HepG2 (cell line): ENCODE measurements around the gene PPP4C. TPM values are rescaled to one million over a fixed set of nuclear protein-coding genes. Genes with fewer than 3 reads are reported as not detected.

Experiments
- ARNTL ChIP-seq: sonication (generic); formaldehyde crosslinking; IDR thresholded peaks from 2 replicates; pipeline ENCODE4 v1.4.0; 2020; ENCODE audit warnings: mild to moderate bottlenecking, missing genetic modification reagents
- ATRX ChIP-seq: sonication (generic); formaldehyde crosslinking; IDR thresholded peaks from 2 replicates; pipeline ENCODE4 v1.4.0; 2020; ENCODE audit warnings: missing genetic modification reagents, borderline replicate concordance
- FLYWCH1 ChIP-seq: sonication (generic); formaldehyde crosslinking; IDR thresholded peaks from 2 replicates; pipeline ENCODE4 v1.8.1; 2023; ENCODE audit warnings: mild to moderate bottlenecking, missing genetic modification reagents
- GATAD2A ChIP-seq: IDR thresholded peaks from 2 replicates; pipeline ENCODE4 v1.6.1; 2016
- HOXA7 ChIP-seq: sonication (generic); formaldehyde crosslinking; IDR thresholded peaks from 2 replicates; pipeline ENCODE4 v1.8.1; 2022; ENCODE audit warnings: mild to moderate bottlenecking, missing genetic modification reagents, moderate library complexity
- MEIS1 ChIP-seq: sonication (generic); formaldehyde crosslinking; IDR thresholded peaks from 2 replicates; pipeline ENCODE4 v1.9.0; 2021; ENCODE audit warnings: mild to moderate bottlenecking, missing genetic modification reagents, moderate library complexity, borderline replicate concordance
- MTERF4 ChIP-seq: sonication (generic); formaldehyde crosslinking; IDR thresholded peaks from 2 replicates; pipeline ENCODE4 v1.8.0; 2023; ENCODE audit warnings: mild to moderate bottlenecking, missing genetic modification reagents
- PLRG1 ChIP-seq: fragments of 450-650 bp; conservative IDR thresholded peaks from 2 replicates; pipeline ENCODE4 v1.6.1; 2016
- PREB ChIP-seq: sonication (generic); formaldehyde crosslinking; IDR thresholded peaks from 2 replicates; pipeline ENCODE4 v1.4.0; 2020; ENCODE audit warnings: missing genetic modification reagents
- PRPF4 ChIP-seq: fragments of 200-400 bp; formaldehyde crosslinking; IDR thresholded peaks from 2 replicates; pipeline ENCODE4 v1.6.1; 2016; ENCODE audit warnings: low read length, low read depth; ENCODE audit not compliant: poor library complexity, severe bottlenecking
- SCMH1 ChIP-seq: sonication (generic); formaldehyde crosslinking; IDR thresholded peaks from 2 replicates; pipeline ENCODE4 v1.9.0; 2021; ENCODE audit warnings: missing genetic modification reagents, mild to moderate bottlenecking, borderline replicate concordance
- SIX4 ChIP-seq: sonication (generic); formaldehyde crosslinking; IDR thresholded peaks from 2 replicates; pipeline ENCODE4 v1.4.0; 2020; ENCODE audit warnings: missing genetic modification reagents
- TMF1 ChIP-seq: sonication (generic); formaldehyde crosslinking; IDR thresholded peaks from 2 replicates; pipeline ENCODE4 v1.8.1; 2022; ENCODE audit warnings: low read depth, missing genetic modification reagents
- ZNF281 ChIP-seq: sonication (generic); formaldehyde crosslinking; IDR thresholded peaks from 2 replicates; pipeline ENCODE4 v1.4.0; 2020; ENCODE audit warnings: missing genetic modification reagents, borderline replicate concordance
- ZNF367 ChIP-seq: sonication (generic); formaldehyde crosslinking; IDR thresholded peaks from 2 replicates; pipeline ENCODE4 v1.4.0; 2020; ENCODE audit warnings: missing genetic modification reagents, borderline replicate concordance
- ZNF572 ChIP-seq: sonication (generic); formaldehyde crosslinking; IDR thresholded peaks from 2 replicates; pipeline ENCODE4 v1.5.1; 2020; ENCODE audit warnings: mild to moderate bottlenecking, missing genetic modification reagents
- ZNF580 ChIP-seq: IDR thresholded peaks from 2 replicates; pipeline ENCODE4 v1.6.1; 2016; ENCODE audit warnings: low read depth, borderline replicate concordance
- ZNF839 ChIP-seq: sonication (generic); formaldehyde crosslinking; IDR thresholded peaks from 2 replicates; pipeline ENCODE4 v1.4.0; 2020; ENCODE audit warnings: missing genetic modification reagents, mild to moderate bottlenecking, borderline replicate concordance
- ZNF879 ChIP-seq: sonication (generic); formaldehyde crosslinking; IDR thresholded peaks from 2 replicates; pipeline ENCODE4 v1.8.1; 2023; ENCODE audit warnings: missing genetic modification reagents
- polyA plus RNA-seq, 8 experiments: library from polyadenylated mRNA; depleted of rRNA in 3 of 8; stranded (reverse) in 7 of 8; unstranded in 1 of 8; fragments of >200 nt; fragmentation: Illumina TruSeq in 4 of 8; extraction: Trizol in 4 of 8; gene quantifications; 2 replicates each; pipeline versions ENCODE4 v1.2.1 to v1.2.3, GENCODE V29; 2011 to 2016; ENCODE audit warnings: low read depth in 4 of 8, missing spikeins in 1 of 8, mixed read lengths in 1 of 8; ENCODE audit not compliant: insufficient read depth in 1 of 8
- total RNA-seq, 5 experiments: library from RNA; depleted of rRNA; stranded (reverse); fragments of >200 nt; fragmentation: Illumina TruSeq; extraction: Trizol; gene quantifications; 2 replicates each; pipeline ENCODE4 v1.2.3, GENCODE V29; 2016; ENCODE audit warnings: low read depth in 1 of 5
- TF ChIP-seq, protein P1 (sequence below): sonication (generic); formaldehyde crosslinking; IDR thresholded peaks from 2 replicates; pipeline ENCODE4 v1.4.0; 2020; ENCODE audit warnings: mild to moderate bottlenecking, missing genetic modification reagents

PPP4C gene
- total and polyA plus RNA-seq, 2 of the 13 experiments (the other 11 are each of a cell fraction or from before 2014, with no cell fraction given) = 176 to 220 TPM

DNA sequence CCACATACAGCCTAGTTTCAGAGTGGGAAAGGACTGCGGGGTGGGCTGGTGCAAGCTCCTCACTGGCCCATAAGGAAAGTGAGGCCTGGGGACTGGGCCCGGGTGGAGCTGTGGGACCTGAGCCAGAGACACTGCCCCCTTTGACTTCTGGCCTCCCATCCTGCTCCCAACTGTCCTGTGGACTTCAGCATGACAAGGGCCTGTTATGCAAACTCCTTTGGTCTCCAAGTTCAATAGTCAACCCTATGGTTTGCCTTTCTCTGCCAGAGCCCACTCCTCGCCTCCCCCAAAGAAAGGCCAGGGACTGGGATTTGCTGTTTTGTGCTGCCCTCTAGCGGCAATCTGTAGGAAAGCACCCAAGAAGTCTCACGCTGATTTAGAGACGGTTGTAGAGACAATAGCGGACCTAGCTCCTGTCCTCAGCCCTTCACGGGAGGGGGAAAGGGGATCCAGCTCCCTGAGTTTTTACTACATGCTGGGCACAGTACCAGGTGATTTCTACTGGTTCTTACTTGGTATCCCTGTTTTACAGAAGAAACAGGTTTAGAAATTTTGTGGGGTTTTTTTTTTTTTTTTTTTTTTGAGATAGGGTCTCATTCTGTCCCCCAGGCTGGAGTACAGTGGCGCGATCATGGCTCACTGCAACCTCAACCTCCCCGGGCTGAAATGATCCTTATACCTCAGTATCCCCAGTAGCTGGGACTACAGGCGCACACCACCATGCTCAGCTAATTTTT lies 43.5 kb upstream of the PPP4C start (continued):
- TF ChIP-seq, protein P1, sequence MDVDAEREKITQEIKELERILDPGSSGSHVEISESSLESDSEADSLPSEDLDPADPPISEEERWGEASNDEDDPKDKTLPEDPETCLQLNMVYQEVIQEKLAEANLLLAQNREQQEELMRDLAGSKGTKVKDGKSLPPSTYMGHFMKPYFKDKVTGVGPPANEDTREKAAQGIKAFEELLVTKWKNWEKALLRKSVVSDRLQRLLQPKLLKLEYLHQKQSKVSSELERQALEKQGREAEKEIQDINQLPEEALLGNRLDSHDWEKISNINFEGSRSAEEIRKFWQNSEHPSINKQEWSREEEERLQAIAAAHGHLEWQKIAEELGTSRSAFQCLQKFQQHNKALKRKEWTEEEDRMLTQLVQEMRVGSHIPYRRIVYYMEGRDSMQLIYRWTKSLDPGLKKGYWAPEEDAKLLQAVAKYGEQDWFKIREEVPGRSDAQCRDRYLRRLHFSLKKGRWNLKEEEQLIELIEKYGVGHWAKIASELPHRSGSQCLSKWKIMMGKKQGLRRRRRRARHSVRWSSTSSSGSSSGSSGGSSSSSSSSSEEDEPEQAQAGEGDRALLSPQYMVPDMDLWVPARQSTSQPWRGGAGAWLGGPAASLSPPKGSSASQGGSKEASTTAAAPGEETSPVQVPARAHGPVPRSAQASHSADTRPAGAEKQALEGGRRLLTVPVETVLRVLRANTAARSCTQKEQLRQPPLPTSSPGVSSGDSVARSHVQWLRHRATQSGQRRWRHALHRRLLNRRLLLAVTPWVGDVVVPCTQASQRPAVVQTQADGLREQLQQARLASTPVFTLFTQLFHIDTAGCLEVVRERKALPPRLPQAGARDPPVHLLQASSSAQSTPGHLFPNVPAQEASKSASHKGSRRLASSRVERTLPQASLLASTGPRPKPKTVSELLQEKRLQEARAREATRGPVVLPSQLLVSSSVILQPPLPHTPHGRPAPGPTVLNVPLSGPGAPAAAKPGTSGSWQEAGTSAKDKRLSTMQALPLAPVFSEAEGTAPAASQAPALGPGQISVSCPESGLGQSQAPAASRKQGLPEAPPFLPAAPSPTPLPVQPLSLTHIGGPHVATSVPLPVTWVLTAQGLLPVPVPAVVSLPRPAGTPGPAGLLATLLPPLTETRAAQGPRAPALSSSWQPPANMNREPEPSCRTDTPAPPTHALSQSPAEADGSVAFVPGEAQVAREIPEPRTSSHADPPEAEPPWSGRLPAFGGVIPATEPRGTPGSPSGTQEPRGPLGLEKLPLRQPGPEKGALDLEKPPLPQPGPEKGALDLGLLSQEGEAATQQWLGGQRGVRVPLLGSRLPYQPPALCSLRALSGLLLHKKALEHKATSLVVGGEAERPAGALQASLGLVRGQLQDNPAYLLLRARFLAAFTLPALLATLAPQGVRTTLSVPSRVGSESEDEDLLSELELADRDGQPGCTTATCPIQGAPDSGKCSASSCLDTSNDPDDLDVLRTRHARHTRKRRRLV (CRISPR knock-in tag) = no peak
- TF ChIP-seq ZNF879 (no peak), GATAD2A (CRISPR knock-in tag) (peak; percentile 80), PRPF4 (no peak), ZNF839 (CRISPR knock-in tag) (no peak), PREB (CRISPR knock-in tag) (no peak), TMF1 (no peak), SCMH1 (CRISPR knock-in tag) (no peak), PLRG1 (no peak), HOXA7 (CRISPR knock-in tag) (no peak), ZNF580 (CRISPR knock-in tag) (peak; percentile 19; the same call in 1 of the 2 replicates), ZNF572 (0 out of 2 replicates have a peak, but pooled peaks have one; percentile 49), ZNF367 (CRISPR knock-in tag) (no peak), SIX4 (no peak), FLYWCH1 (CRISPR knock-in tag) (no peak), ARNTL (CRISPR knock-in tag) (no peak), ATRX (CRISPR knock-in tag) (no peak), MEIS1 (CRISPR knock-in tag) (no peak), MTERF4 (no peak), ZNF281 (no peak)
